Retina (tissue), 1 donor: ENCODE results near the gene GIMAP4.
"Not testable (repeated sequence)": the region's sequence is repeated elsewhere in the genome, so short reads cannot be mapped to it uniquely, and the experiment has no call there.

Experiments used
- DNase-seq: peaks from one replicate; pipeline ENCODE4 v3.0.0-alpha.2; 2016

GIMAP4 gene

GRCh38 chr7:150567169-150567568 is at the start of gene GIMAP4:
TSS of gene GIMAP4 (plus strand) at chr7:150567390. CDS start at chr7:150569902, 2,512 bp downstream.
- DNase-seq, result no peak

GRCh38 chr7:150519310-150519709 is 47.9 kb upstream of the GIMAP4 start:
- no peak for DNase-seq

- DNase-seq, result no peak
Measured at GRCh38 chr7:150520145-150520544, 47.0 kb upstream of the GIMAP4 start.

- not testable (repeated sequence) for DNase-seq
Measured at GRCh38 chr7:150522931-150523330, 44.3 kb upstream of the GIMAP4 start.

- no peak for DNase-seq
Measured at GRCh38 chr7:150524018-150524417, 43.2 kb upstream of the GIMAP4 start.

- DNase-seq, result no peak
Measured at GRCh38 chr7:150531704-150532103, 35.5 kb upstream of the GIMAP4 start.

- no peak for DNase-seq
Measured at GRCh38 chr7:150538259-150538658, 28.9 kb upstream of the GIMAP4 start.

- no peak for DNase-seq
Measured at GRCh38 chr7:150553163-150553562, 14.0 kb upstream of the GIMAP4 start.

- DNase-seq, result no peak
Measured at GRCh38 chr7:150556521-150557138, 10.6 kb upstream of the GIMAP4 start.

GRCh38 chr7:150560486-150560885 is 6.7 kb upstream of the GIMAP4 start:
- DNase-seq, result no peak

- DNase-seq, result no peak
Measured at GRCh38 chr7:150562919-150563318, 4.3 kb upstream of the GIMAP4 start.

GRCh38 chr7:150564006-150564405 is 3.2 kb upstream of the GIMAP4 start:
- DNase-seq, result no peak

- no peak for DNase-seq
Measured at GRCh38 chr7:150564566-150564965, 2.6 kb upstream of the GIMAP4 start.

- no peak for DNase-seq
Measured at GRCh38 chr7:150565239-150565638, 2.0 kb upstream of the GIMAP4 start.

GRCh38 chr7:150566123-150566522 is 1.1 kb upstream of the GIMAP4 start:
- no peak for DNase-seq

GRCh38 chr7:150566572-150566971 is 618 bp upstream of the GIMAP4 start:
- no peak for DNase-seq

GRCh38 chr7:150567871-150568301 is 696 bp downstream of the GIMAP4 start:
- DNase-seq, result no peak

GRCh38 chr7:150568714-150569113 is 1.5 kb downstream of the GIMAP4 start:
- DNase-seq, result no peak

- no peak for DNase-seq
Measured at GRCh38 chr7:150569245-150569955, 2.2 kb downstream of the GIMAP4 start.

- DNase-seq, result no peak
Measured at GRCh38 chr7:150570556-150571465, 3.6 kb downstream of the GIMAP4 start.

- no peak for DNase-seq
Measured at GRCh38 chr7:150572496-150572895, 5.3 kb downstream of the GIMAP4 start.

- DNase-seq, result not testable (repeated sequence)
Measured at GRCh38 chr7:150579979-150580637, 12.9 kb downstream of the GIMAP4 start.
